HepG2 (cell line): ENCODE results near the gene STUB1. TPM values are rescaled to one million over a fixed set of nuclear protein-coding genes. Genes with fewer than 3 reads are reported as not detected.
A peak's percentile ranks its signal among the peaks of the same experiment; 100 is the strongest.

Experiments
- ATAC-seq: fragments of 200-7000 bp; cut with Tn5 transposase; 3 replicates; pipeline ENCODE4 v1.9.1; 2020; ENCODE audit warnings: mild to moderate bottlenecking, moderate library complexity
- BruUV-seq: library from RNA; stranded (reverse); fragments of 400-500 nt; replicated peaks from 2 replicates; lab custom pipeline; 2021; lab: Mats Ljungman, UMichigan
- CTCF ChIA-PET: fragments of 300-600 bp; formaldehyde crosslinking; extraction: SDS; loops from one replicate; lab custom pipeline; 2021; ENCODE audit warnings: low total read pairs, inconsistent platforms, low intra/inter-chr PET ratio; lab: Yijun Ruan, JAX
- POLR2A ChIA-PET: fragments of 350-600 bp; sonication (Branson Sonifier 250); formaldehyde crosslinking; loops from one replicate; lab custom pipeline; 2020; ENCODE audit warnings: antibody characterized with exemption, inconsistent platforms; lab: Yijun Ruan, JAX
- DNase-seq: peaks from one replicate; pipeline ENCODE4 v3.0.0-alpha.2; 2015; ENCODE audit warnings: low spot score
- FAIRE-seq: peaks from 3 replicates; lab custom pipeline; 2011; peaks lifted over from hg19 to GRCh38; lab: Jason Lieb, UNC
- H2AFZ ChIP-seq: one replicate; pipeline ENCODE4 v1.6.1; 2011; ENCODE audit warnings: low read length, inconsistent platforms
- H3K27ac ChIP-seq: fragments of 300-600 bp; 3 replicates; pipeline ENCODE4 v1.8.0; 2011; ENCODE audit warnings: mixed run types, mild to moderate bottlenecking, mixed read lengths, low read length, inconsistent platforms; ENCODE audit not compliant: insufficient read depth; ENCODE audit errors: extremely low read length
- H3K27me3 ChIP-seq, 2 experiments: fragments of 200-600 bp in 1 of 2; 2 replicates in 1 of 2; 3 replicates in 1 of 2; pipeline versions ENCODE4 v1.6.0 to v1.8.0; 2011; ENCODE audit warnings: low read length in 2 of 2, mild to moderate bottlenecking in 2 of 2, moderate library complexity in 2 of 2, inconsistent platforms in 1 of 2; ENCODE audit not compliant: insufficient read depth in 2 of 2, control insufficient read depth in 1 of 2
- H3K36me3 ChIP-seq, 2 experiments: fragments of 200-600 bp in 1 of 2; replicated peaks in 1 of 2; 2 replicates in 1 of 2; 3 replicates in 1 of 2; pipeline versions ENCODE4 v1.5.1 to v1.8.0; 2011; ENCODE audit warnings: low read length in 2 of 2, inconsistent platforms in 1 of 2; ENCODE audit not compliant: insufficient read depth in 2 of 2, control insufficient read depth in 1 of 2
- H3K4me1 ChIP-seq: 2 replicates; pipeline ENCODE4 v1.5.1; 2012; ENCODE audit warnings: low read length, inconsistent platforms; ENCODE audit not compliant: insufficient read depth
- H3K4me2 ChIP-seq: 2 replicates; pipeline ENCODE4 v1.6.0; 2011; ENCODE audit warnings: low read depth, low read length, inconsistent platforms
- H3K4me3 ChIP-seq, 3 experiments: fragments of 200-600 bp in 1 of 3; sonication (generic), shearing (Covaris generic) in 1 of 3; replicated peaks in 1 of 3; 2 replicates each; pipeline ENCODE4 v1.5.1; 2011 to 2016; ENCODE audit warnings: low read length in 3 of 3, inconsistent platforms in 2 of 3, low read depth in 2 of 3, mild to moderate bottlenecking in 2 of 3, control low read depth in 1 of 3, mixed read lengths in 1 of 3; ENCODE audit not compliant: insufficient read depth in 1 of 3
- H3K79me2 ChIP-seq: one replicate; pipeline ENCODE4 v1.6.1; 2011; ENCODE audit warnings: low read length, inconsistent platforms; ENCODE audit not compliant: insufficient read depth
- H3K9ac ChIP-seq: 2 replicates; pipeline ENCODE4 v1.6.0; 2011; ENCODE audit warnings: mild to moderate bottlenecking, low read depth, low read length, inconsistent platforms; ENCODE audit not compliant: insufficient read depth
- H3K9me3 ChIP-seq: 2 replicates; pipeline ENCODE4 v1.5.1; 2012; ENCODE audit warnings: mild to moderate bottlenecking, low read length
- H4K20me1 ChIP-seq: 2 replicates; pipeline ENCODE4 v1.6.0; 2011; ENCODE audit warnings: inconsistent platforms, mild to moderate bottlenecking, low read length, moderate library complexity; ENCODE audit not compliant: insufficient read depth
- ATRX ChIP-seq: sonication (generic); formaldehyde crosslinking; IDR thresholded peaks from 2 replicates; pipeline ENCODE4 v1.4.0; 2020; ENCODE audit warnings: missing genetic modification reagents, borderline replicate concordance
- CAMTA2 ChIP-seq: sonication (generic); formaldehyde crosslinking; IDR thresholded peaks from 2 replicates; pipeline ENCODE4 v1.4.0; 2020; ENCODE audit warnings: mild to moderate bottlenecking, missing genetic modification reagents, borderline replicate concordance
- FOXM1 ChIP-seq: sonication (generic); formaldehyde crosslinking; IDR thresholded peaks from 2 replicates; pipeline ENCODE4 v1.5.0; 2020; ENCODE audit warnings: missing genetic modification reagents
- HDAC1 ChIP-seq: sonication (generic); formaldehyde crosslinking; IDR thresholded peaks from 2 replicates; pipeline ENCODE4 v1.5.1; 2020; ENCODE audit warnings: mild to moderate bottlenecking, missing genetic modification reagents
- KDM6A ChIP-seq: IDR thresholded peaks from 2 replicates; pipeline ENCODE4 v1.6.1; 2016; ENCODE audit warnings: low read depth
- MXI1 ChIP-seq: IDR thresholded peaks from 3 replicates; pipeline ENCODE4 v1.6.1; 2012; ENCODE audit warnings: low read depth, low read length, inconsistent platforms, borderline replicate concordance
- NFE2L2 ChIP-seq: fragments of 150-350 bp; IDR thresholded peaks from 2 replicates; pipeline ENCODE4 v1.6.1; 2014; ENCODE audit warnings: low read length
- PHF21A ChIP-seq: sonication (generic); formaldehyde crosslinking; IDR thresholded peaks from 2 replicates; pipeline ENCODE4 v1.5.0; 2020; ENCODE audit warnings: mild to moderate bottlenecking, missing genetic modification reagents
- RFX5 ChIP-seq: IDR thresholded peaks from 2 replicates; pipeline ENCODE4 v1.6.1; 2011; ENCODE audit warnings: low read depth, low read length, improper control_type of control experiment
- SMAD3 ChIP-seq: sonication (generic); formaldehyde crosslinking; IDR thresholded peaks from 2 replicates; pipeline ENCODE4 v1.4.0; 2020; ENCODE audit warnings: missing genetic modification reagents
- SMAD9 ChIP-seq: sonication (generic); formaldehyde crosslinking; IDR thresholded peaks from 2 replicates; pipeline ENCODE4 v1.5.1; 2020; ENCODE audit warnings: mild to moderate bottlenecking, missing genetic modification reagents
- SMARCC2 ChIP-seq: fragments of 450-650 bp; IDR thresholded peaks from 2 replicates; pipeline ENCODE4 v1.6.1; 2017; ENCODE audit warnings: antibody characterized with exemption, mild to moderate bottlenecking
- SP4 ChIP-seq: sonication (generic); formaldehyde crosslinking; IDR thresholded peaks from 2 replicates; pipeline ENCODE4 v1.8.1; 2023; ENCODE audit warnings: mild to moderate bottlenecking, missing genetic modification reagents
- ZNF235 ChIP-seq: sonication (generic); formaldehyde crosslinking; IDR thresholded peaks from 2 replicates; pipeline ENCODE4 v1.8.1; 2023; ENCODE audit warnings: mild to moderate bottlenecking, missing genetic modification reagents, borderline replicate concordance
- ZNF280D ChIP-seq: sonication (generic); formaldehyde crosslinking; IDR thresholded peaks from 2 replicates; pipeline ENCODE4 v1.5.1; 2020; ENCODE audit warnings: mild to moderate bottlenecking, missing genetic modification reagents
- ZNF530 ChIP-seq: sonication (generic); formaldehyde crosslinking; IDR thresholded peaks from 2 replicates; pipeline ENCODE4 v1.5.0; 2020; ENCODE audit warnings: low read depth, mild to moderate bottlenecking, missing genetic modification reagents
- WGBS: methylation state at CpG from one replicate; pipeline ENCODE4 v1.1.6; 2017; ENCODE audit warnings: low lambda C conversion rate; 5-methylcytosine and 5-hydroxymethylcytosine counted together
- in situ Hi-C: cut with HindIII; loops from 2 replicates; pipeline ENCODE4 v1.10.0; 2017; ENCODE audit warnings: low pct_unique_long_range_greater_than_20kb; ENCODE audit not compliant: extremely low pct_ligation_motif_present
- intact Hi-C: fragments of 100-400 bp; cut with micrococcal nuclease; formaldehyde crosslinking; loops from one replicate; pipeline ENCODE4 v1.10.0; 2022; ENCODE audit not compliant: unreplicated experiment
- polyA plus RNA-seq, 8 experiments: library from polyadenylated mRNA; depleted of rRNA in 3 of 8; stranded (reverse) in 7 of 8; unstranded in 1 of 8; fragments of >200 nt; fragmentation: Illumina TruSeq in 4 of 8; extraction: Trizol in 4 of 8; gene quantifications; 2 replicates each; pipeline versions ENCODE4 v1.2.1 to v1.2.3, GENCODE V29; 2011 to 2016; ENCODE audit warnings: low read depth in 4 of 8, missing spikeins in 1 of 8, mixed read lengths in 1 of 8; ENCODE audit not compliant: insufficient read depth in 1 of 8
- total RNA-seq, 5 experiments: library from RNA; depleted of rRNA; stranded (reverse); fragments of >200 nt; fragmentation: Illumina TruSeq; extraction: Trizol; gene quantifications; 2 replicates each; pipeline ENCODE4 v1.2.3, GENCODE V29; 2016; ENCODE audit warnings: low read depth in 1 of 5

The STUB1 gene
- total and polyA plus RNA-seq, 2 of the 13 experiments (the other 11 are each of a cell fraction or from before 2014, with no cell fraction given) = 52.9 to 78.2 TPM

- Histone ChIP-seq H3K4me1 (peaks cover 51% of the 10 kb centered on the region), H3K9me3 (no peaks in the 10 kb centered on the region), H3K4me2 (peak overlapping the region; percentile 92), H3K27ac (peak overlapping the region; percentile 45), H3K36me3 (no peaks in the 10 kb centered on the region), H3K79me2 (peaks cover 3% of the 10 kb centered on the region), H3K4me3 (peak overlapping the region; percentile 37 to 77 (median 56); a peak in 5 of 6 replicates), H2AFZ (no peak overlapping the region), H3K9ac (peak overlapping the region; percentile 54), H4K20me1 (peaks cover 5% of the 10 kb centered on the region), H3K27me3 (peaks cover 0 to 3% of the 10 kb centered on the region in 2 experiments; a peak in 2 of 5 replicates)
- FAIRE-seq (peak; percentile 64), DNase-seq (peak; percentile 80), ATAC-seq (peak; percentile 40)
- intact Hi-C loops = no loop called here
- in situ Hi-C loops = no loop called here
- POLR2A ChIA-PET = interaction anchor here (1.2 to 2.4 kb wide), 5 partner anchors 9 to 45 kb away, joined by 7 to 14 read pairs (median 9); partner anchors contain the start of genes CCDC78, CIAO3, HAGHL and MSLN
- CTCF ChIA-PET = no interaction called here
- no TSS peak for BruUV-seq
- 7% methylated on average over 3 of the region's 12 CpGs for WGBS
- TF ChIP-seq ZNF530 (CRISPR knock-in tag) (no peak), ZNF235 (CRISPR knock-in tag) (no peak), MXI1 (no peak), SMARCC2 (no peak), SMAD3 (CRISPR knock-in tag) (no peak), SMAD9 (CRISPR knock-in tag) (no peak), FOXM1 (CRISPR knock-in tag) (no peak), SP4 (CRISPR knock-in tag) (no peak), PHF21A (CRISPR knock-in tag) (no peak), ZNF280D (CRISPR knock-in tag) (no peak), KDM6A (0 out of 2 replicates have a peak, but pooled peaks have one; percentile 37), CAMTA2 (CRISPR knock-in tag) (no peak), RFX5 (no peak), ATRX (CRISPR knock-in tag) (no peak), HDAC1 (CRISPR knock-in tag) (0 out of 2 replicates have a peak, but pooled peaks have one; percentile 39), NFE2L2 (no peak)
Observed at GRCh38 chr16:716200-716568, 36.0 kb downstream of the STUB1 start.
